Spleen (tissue), 7 donors: ENCODE results near the gene STRIT1.

Experiments used
- CTCF ChIP-seq, 11 experiments: fragments of 200-600 bp in 7 of 11; fragments of 450-650 bp in 4 of 11; sonication (generic) in 4 of 11; IDR thresholded peaks in 8 of 11; conservative IDR thresholded peaks in 3 of 11; 1 replicate in 7 of 11; 2 replicates in 4 of 11; pipeline versions ENCODE4 v1.4.0 to v1.8.0; 2016 to 2021; ENCODE audit warnings: antibody characterized with exemption in 11 of 11, inconsistent platforms in 4 of 11, mild to moderate bottlenecking in 1 of 11
- POLR2AphosphoS5 ChIP-seq, 3 donors: sonication (generic); formaldehyde crosslinking; IDR thresholded peaks; one replicate each; pipeline ENCODE4 v1.5.1; 2017; ENCODE audit warnings: antibody characterized with exemption in 3 of 3
- donor health status: DM: no; HTN: no; CAD: no; lungs with moderate emphysema.
- donor health status: DM: no; HTN: no; CAD: no.
- donor health status: DM: no; HTN: no; CAD: no.

- TF ChIP-seq CTCF (IDR thresholded peaks at IDR 0.05 in 8 of 11, conservative IDR thresholded peaks at IDR 0.05 in 3 of 11) (no peak), POLR2AphosphoS5 (IDR thresholded peaks at IDR 0.05) (no peak)
Observed at GRCh38 chr3:155327871-155328270, 34.4 kb upstream of the STRIT1 start.
